ENCODE results near the gene SOX2. TPM values are rescaled to one million over a fixed set of nuclear protein-coding genes. Genes with fewer than 3 reads are reported as not detected.

Gene SOX2
- total RNA-seq, 2 donors from 2014 or later, result 3.7 TPM; not detected in 1

DNA sequence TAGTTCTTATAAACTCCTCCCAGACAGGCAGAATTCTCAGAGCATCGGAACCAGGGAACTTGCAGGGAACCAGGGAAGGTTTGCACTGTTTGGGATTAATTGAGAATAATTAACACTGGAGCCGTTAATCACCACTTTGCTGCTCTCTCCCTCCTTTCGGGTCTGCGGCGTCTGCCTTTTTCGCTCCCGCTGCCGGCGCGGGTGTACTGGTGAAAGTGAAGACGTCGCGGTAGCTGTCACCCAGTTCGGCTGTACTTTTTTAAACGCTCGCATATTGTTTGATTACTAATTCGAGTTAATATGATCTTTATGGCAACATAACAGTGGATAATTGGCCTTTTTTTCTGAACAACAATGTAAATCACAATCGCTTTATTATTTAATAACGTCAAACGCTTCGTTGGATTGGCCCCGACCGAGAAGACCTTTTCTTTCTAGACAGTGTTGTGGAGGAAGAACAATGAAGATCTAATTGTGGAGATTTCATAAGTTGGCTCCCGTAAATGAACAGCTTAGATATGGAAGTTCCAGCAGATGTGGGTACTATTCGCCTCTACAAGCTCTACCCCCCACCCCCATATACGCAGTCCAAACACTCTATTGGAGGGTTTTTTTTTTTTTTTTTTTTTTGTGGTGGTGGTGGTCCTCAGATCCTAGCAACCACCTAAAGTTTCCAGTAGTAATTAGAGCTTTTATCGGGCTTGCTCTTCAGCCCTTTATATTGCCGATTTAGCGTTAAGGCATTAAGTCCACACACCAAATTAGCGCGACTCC is 12.7 kb downstream of the SOX2 start:
- Mint-ChIP-seq H3K36me3 (ENCODE audit: low read depth) (peaks cover 33% of the 10 kb centered on the region), H3K27me3 (peaks cover 86% of the 10 kb centered on the region), H3K4me1 (no peaks in the 10 kb centered on the region), H3K27ac (no peak overlapping the region), H3K9me3 (peaks cover 12% of the 10 kb centered on the region), H3K4me3 (no peak overlapping the region)
- ATAC-seq (replicated peaks), result no peak

DNA sequence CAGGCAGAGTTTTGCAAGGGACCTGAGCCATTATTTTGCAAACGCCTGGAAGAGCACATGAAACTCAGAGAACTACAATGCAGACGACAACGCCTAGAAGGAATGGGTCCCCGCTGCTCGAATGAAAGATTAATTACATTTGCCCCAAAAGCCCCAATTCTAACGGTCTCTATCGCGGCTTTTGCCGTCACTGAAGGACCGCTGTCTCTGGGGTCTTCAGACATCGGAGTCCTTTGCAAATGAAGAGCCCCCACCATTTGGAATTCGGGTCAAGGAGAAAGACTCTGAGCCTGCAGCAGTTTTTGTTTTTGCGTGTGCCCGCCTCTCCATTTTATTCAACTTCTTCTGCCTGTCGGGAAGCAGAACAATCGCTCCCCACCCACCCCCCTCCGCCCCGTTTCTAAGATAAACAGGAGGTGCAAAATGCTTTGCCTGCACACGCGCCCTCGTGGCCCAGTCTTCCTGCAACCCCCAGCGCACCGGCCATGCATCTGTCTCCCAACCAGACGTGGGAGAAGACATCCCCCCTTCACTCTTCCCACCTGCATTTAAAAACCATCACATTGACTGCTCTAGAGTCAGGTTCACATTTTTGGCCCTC is 13.5 kb downstream of the SOX2 start:
- Mint-ChIP-seq H3K27ac (no peak overlapping the region), H3K27me3 (peaks cover 85% of the 10 kb centered on the region), H3K4me1 (no peaks in the 10 kb centered on the region), H3K36me3 (ENCODE audit: low read depth) (peaks cover 33% of the 10 kb centered on the region), H3K9me3 (peaks cover 12% of the 10 kb centered on the region), H3K4me3 (no peak overlapping the region)
- no peak for ATAC-seq (replicated peaks)

DNA sequence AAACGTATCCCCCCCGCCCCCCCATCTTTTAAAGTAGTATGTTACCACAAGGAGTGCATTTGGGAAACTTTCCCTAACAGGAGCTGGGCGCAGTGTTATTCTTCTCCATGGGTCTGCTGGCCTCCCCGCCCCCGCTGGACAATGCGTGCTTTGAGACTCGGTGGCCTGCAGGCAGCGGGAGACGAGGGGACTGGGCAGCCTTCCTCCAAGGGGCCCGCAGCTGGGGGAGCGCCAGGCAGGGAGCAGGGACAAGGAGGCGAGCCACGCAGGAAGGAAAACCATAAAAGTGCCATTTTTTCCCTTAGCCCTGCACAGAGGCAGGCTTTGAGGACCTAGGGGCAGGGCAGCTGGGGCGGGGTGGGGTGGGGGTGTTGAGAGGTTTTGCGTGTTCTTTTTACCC is 14.1 kb downstream of the SOX2 start:
- ATAC-seq (replicated peaks), result no peak
- Mint-ChIP-seq H3K27me3 (peaks cover 86% of the 10 kb centered on the region), H3K4me3 (no peak overlapping the region), H3K27ac (no peak overlapping the region), H3K9me3 (peaks cover 12% of the 10 kb centered on the region), H3K36me3 (ENCODE audit: low read depth) (peaks cover 33% of the 10 kb centered on the region), H3K4me1 (no peaks in the 10 kb centered on the region)

DNA sequence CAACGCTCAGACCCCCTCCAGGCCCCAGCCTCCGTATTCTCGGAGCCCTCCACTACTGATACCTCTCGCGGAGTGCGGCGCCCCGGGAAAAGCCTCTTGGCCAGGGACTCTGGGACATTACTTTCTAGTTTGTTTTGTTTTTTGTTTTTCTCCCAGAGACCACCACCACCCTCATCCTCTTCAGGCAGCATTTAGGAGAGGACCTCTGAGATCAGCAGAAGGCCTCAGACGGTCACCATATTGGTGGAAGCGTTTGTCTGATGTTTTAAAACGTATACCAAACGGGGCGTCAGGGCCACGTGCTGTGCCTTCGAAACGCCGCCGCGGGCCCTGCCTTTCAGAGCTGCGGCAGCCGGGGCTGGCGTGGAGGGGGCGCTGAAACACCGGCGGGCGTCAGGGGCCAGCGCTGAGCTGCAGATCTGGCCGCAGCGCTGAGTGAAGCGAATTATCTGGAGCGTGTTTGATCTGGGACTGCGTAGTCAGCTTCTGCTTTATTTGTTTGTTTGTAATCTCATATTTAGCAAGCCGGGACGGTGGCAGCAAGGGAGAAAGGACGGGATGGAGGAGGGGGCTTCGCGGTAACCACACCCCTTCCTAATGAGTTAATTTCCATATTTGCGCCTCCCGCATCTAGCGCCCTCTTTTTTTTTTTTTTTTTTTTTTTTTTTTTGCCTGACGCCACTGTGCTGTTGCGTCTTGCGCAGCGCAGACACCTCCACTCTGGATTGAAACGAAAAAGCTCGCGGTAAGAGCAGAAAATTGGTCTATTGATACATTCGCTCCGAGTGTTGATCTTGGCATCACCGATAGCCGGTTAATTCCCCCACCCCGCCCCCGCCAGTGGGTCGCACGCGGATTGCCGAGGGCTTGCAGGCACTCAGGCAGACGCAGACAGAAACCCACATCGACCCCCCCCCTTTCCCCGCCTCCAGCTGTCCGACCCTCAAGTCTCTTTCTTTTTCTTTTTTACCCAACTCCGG is 14.9 kb downstream of the SOX2 start:
- no peak overlapping the region for H3K27ac Mint-ChIP-seq
- peaks cover 33% of the 10 kb centered on the region for H3K36me3 Mint-ChIP-seq (ENCODE audit: low read depth)
- no peak for ATAC-seq (replicated peaks)
- no peaks in the 10 kb centered on the region for H3K4me1 Mint-ChIP-seq
- peak overlapping the region; percentile 28 for H3K4me3 Mint-ChIP-seq
- peaks cover 12% of the 10 kb centered on the region for H3K9me3 Mint-ChIP-seq
- peaks cover 84% of the 10 kb centered on the region for H3K27me3 Mint-ChIP-seq

DNA sequence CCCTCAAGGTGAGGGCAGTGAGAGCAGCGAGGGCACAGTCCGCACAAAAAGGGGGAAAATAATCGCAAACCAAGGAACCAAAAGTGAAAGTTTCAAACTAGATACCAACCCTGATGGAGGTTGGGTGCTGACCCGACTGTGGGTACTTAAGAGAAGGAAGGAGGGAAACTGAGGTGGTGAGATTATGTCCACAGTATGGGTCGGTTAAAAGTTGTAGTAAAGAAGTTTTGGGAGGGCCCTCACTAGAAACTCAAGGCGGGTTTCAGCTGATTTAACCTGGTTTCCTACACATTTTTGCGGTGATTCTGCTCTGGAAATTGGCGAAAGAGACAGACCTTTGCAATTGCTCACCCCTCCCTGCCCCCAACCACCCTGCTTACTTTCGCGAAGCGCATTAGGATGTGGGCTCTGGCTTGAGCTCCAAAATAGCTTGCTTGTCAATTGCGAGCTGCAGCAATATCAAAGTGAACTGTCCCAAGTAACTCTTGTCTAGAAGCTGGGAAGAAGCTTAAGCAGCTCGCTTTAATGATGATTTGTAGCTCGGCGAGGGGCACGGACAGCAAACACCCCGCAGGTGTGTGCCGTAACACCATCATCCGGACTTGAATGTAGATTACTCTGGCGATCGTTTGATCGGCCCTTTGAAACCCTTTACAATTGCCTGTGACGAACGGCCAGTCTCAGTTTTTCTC is 15.8 kb downstream of the SOX2 start:
- Mint-ChIP-seq H3K27me3 (peaks cover 80% of the 10 kb centered on the region), H3K4me1 (no peaks in the 10 kb centered on the region), H3K36me3 (ENCODE audit: low read depth) (peaks cover 33% of the 10 kb centered on the region), H3K9me3 (peaks cover 12% of the 10 kb centered on the region), H3K4me3 (peak overlapping the region; percentile 28), H3K27ac (no peak overlapping the region)
- no peak for ATAC-seq (replicated peaks)

DNA sequence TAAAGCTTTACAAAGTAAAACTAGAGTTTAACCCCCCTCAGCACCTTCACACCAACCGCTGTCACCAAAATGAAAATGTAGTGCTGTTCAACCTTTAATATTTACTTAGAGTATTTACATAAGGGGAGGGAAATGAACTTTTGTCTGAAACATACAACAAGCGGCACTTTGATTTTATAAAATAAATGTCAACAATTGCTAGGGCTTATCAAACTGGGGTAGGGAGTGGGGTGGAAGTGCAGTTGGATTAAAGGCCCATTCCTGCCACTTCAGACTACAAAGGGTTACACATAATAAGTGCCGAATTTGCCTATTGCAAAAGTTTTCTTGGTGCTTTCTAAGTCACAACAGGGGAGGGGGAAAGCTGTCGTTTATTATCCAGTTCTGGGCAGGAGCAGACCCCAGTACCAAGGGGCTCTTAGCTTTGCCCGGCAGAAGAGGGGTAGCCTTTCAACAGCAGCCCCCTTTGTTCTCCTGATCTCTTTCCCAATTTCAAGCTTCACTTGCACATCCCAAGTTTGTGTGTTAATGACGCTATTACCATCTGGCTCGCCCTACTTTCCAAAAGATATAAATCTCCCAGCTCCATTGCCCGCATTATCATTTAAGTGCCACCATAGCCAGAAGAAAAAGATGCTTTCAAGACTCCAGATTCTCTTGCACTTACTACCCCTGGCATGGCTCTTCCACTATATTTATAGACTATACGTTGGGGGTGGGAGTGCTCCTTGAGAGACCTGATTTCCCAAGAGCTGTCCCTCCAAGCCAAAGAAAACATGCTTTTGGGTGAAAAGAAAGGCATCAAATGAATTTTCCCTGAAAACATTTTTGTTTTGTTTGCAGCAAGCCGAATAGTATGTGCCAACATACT is 17.0 kb downstream of the SOX2 start:
- no peak overlapping the region for H3K4me3 Mint-ChIP-seq
- H3K27ac Mint-ChIP-seq, result no peak overlapping the region
- H3K27me3 Mint-ChIP-seq, result peaks cover 71% of the 10 kb centered on the region
- ATAC-seq (replicated peaks), result no peak
- no peaks in the 10 kb centered on the region for H3K4me1 Mint-ChIP-seq
- peaks cover 28% of the 10 kb centered on the region for H3K36me3 Mint-ChIP-seq (ENCODE audit: low read depth)
- H3K9me3 Mint-ChIP-seq, result peaks cover 7% of the 10 kb centered on the region

DNA sequence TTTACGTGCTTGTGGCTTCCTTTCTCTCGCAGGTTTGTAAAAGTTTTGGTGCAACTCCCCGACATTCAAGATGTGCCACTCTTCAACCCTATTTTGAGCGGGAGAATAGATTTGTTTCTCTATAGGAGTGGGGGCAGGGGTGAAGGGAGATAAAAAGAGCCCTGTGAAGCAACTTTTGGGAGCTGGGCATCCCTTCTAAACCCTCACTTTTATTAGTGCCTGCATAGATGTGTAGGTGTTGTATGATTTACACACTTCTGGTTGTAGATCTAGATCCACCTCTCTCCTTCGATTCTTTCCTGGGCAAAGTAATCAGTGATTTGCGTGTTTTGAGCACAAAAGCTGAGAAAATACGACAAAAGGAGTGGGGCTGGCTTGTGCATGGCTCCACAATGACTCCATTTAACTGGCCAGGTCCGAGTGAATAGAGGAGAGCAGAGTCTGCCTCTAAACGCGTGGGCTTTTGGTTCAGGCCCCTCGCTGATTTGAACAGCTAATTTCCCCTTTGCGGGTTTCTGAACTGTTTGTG is 17.7 kb downstream of the SOX2 start:
- Mint-ChIP-seq H3K27me3 (peaks cover 66% of the 10 kb centered on the region), H3K4me3 (no peak overlapping the region), H3K9me3 (peaks cover 1% of the 10 kb centered on the region), H3K27ac (no peak overlapping the region), H3K4me1 (no peaks in the 10 kb centered on the region), H3K36me3 (ENCODE audit: low read depth) (peaks cover 21% of the 10 kb centered on the region)
- ATAC-seq (replicated peaks), result no peak

DNA sequence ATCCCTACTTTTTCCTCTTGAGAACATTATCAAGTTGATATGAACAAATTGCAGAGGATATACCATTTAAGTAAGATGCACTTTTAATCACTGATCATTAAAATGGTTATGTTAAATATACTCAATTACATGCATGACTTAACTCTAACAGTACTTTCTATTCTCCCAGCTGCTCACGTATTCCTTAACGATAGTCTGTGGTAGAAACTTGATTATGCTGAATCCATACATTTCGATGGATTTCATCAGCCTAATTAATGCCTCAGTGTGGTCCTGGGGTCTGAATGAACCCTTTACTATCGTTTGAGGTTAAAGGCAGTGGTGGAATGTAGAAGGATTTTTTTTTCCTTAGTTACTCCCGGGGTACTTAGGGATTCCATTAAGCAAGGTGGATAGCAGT is 18.6 kb downstream of the SOX2 start:
- Mint-ChIP-seq H3K36me3 (ENCODE audit: low read depth) (peaks cover 11% of the 10 kb centered on the region), H3K9me3 (no peaks in the 10 kb centered on the region), H3K4me3 (no peak overlapping the region), H3K4me1 (no peaks in the 10 kb centered on the region), H3K27me3 (peaks cover 64% of the 10 kb centered on the region), H3K27ac (no peak overlapping the region)
- ATAC-seq (replicated peaks), result no peak

DNA sequence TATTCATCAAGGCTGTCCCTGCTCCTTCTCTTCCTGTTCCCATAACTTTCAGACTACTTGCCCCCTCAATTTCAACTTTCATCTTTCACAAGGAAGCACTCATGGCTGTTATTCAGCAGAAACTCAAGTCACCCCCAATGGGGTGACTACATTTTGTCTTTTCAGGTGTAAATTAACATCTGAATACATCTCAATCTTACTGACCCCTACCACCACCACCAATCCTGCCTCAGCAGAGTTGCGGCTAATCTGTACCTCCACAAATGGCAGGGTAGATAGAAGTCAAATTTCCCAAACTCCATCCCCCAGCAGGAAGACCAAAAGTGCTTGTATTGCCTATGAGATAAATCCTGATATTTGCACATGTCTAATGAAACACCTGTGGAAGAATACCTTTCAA is 19.2 kb downstream of the SOX2 start:
- no peak for ATAC-seq (replicated peaks)
- no peak overlapping the region for H3K27ac Mint-ChIP-seq
- H3K36me3 Mint-ChIP-seq (ENCODE audit: low read depth), result peaks cover 8% of the 10 kb centered on the region
- H3K27me3 Mint-ChIP-seq, result peaks cover 63% of the 10 kb centered on the region
- H3K9me3 Mint-ChIP-seq, result no peaks in the 10 kb centered on the region
- H3K4me1 Mint-ChIP-seq, result no peaks in the 10 kb centered on the region
- no peak overlapping the region for H3K4me3 Mint-ChIP-seq

DNA sequence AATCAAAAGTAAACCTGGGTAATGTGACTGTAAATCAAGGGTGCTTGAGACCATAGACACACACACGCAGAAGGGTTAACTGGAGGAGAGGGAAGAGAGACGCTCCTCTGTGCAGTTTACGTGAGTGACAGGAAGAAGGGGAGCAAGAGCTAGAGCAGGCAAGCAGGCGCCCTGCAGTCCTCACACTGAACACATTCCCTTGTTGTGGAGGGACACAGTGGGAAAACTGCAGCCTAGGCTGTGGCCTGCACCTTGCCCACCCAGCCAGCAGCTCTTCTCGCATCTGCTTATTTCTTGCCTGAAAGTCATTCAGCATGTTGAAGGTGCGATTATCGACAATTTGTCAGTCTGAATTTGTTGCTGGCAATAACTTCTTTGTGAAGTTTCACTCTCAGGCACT is 24.2 kb downstream of the SOX2 start:
- Mint-ChIP-seq H3K4me1 (no peaks in the 10 kb centered on the region), H3K27ac (no peak overlapping the region), H3K36me3 (ENCODE audit: low read depth) (no peaks in the 10 kb centered on the region), H3K27me3 (peaks cover 23% of the 10 kb centered on the region), H3K4me3 (no peak overlapping the region), H3K9me3 (no peaks in the 10 kb centered on the region)
- no peak for ATAC-seq (replicated peaks)

DNA sequence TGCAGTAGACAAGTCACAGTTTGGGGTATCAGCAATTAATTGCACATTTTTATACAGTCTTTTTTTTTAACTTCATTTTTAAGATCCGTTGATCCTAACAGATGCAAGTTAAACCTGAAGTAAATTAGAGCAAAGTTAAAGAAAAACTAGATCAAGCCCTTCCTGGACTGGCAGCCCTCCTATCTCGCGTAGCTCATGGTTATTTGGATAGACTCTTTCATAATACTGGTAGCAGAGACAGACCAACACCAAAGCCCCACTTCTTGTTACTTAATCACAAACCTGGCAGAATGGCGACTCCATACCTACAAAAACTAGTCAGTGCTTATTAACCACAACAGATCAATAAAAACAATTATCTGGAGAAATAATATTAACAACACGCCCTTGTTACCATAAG is 26.8 kb downstream of the SOX2 start:
- H3K27me3 Mint-ChIP-seq, result peaks cover 15% of the 10 kb centered on the region
- no peaks in the 10 kb centered on the region for H3K9me3 Mint-ChIP-seq
- H3K4me3 Mint-ChIP-seq, result no peak overlapping the region
- no peaks in the 10 kb centered on the region for H3K4me1 Mint-ChIP-seq
- ATAC-seq (replicated peaks), result no peak
- H3K27ac Mint-ChIP-seq, result no peak overlapping the region
- H3K36me3 Mint-ChIP-seq (ENCODE audit: low read depth), result no peaks in the 10 kb centered on the region

DNA sequence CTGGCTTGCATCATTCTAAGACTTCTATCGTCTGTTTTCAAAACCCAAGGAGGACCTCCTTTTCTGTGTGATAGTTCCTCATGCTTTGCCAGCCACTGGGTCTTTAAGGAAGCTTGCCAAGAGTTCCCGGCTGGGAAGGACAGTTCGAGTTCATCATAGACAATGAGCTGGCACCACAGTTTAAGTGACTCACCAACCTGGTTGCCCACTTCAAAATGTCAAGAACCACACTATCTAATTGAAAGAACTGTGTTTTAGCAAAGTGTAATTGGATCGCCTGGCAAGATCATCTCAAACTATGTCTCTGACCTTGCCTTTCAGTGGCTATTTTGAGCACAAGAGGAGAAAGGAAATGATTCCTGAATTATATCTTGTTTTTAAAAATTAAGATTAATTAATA is 27.9 kb downstream of the SOX2 start:
- H3K9me3 Mint-ChIP-seq, result no peaks in the 10 kb centered on the region
- H3K27me3 Mint-ChIP-seq, result peaks cover 11% of the 10 kb centered on the region
- H3K4me1 Mint-ChIP-seq, result no peaks in the 10 kb centered on the region
- no peak for ATAC-seq (replicated peaks)
- H3K36me3 Mint-ChIP-seq (ENCODE audit: low read depth), result no peaks in the 10 kb centered on the region
- no peak overlapping the region for H3K27ac Mint-ChIP-seq
- no peak overlapping the region for H3K4me3 Mint-ChIP-seq

DNA sequence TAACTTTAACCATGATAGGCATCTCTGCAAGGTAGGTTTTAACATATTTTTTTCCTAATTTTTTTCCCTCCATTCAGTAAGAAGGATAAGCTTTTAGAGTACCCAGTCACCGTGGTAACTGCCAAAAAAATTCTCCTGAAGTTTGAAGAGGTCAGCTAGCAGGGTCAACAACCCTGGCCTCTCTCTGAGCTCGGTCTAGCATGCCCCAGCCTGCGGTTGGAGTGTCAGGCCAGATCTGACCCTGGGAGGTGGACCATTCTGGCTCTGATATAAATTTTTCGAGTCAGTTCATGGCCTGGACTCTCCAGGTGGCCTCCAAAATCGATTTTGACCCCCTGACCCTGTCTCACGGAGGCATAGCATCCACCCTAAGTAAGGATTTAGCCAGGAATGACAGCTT is 29.7 kb downstream of the SOX2 start:
- Mint-ChIP-seq H3K4me1 (no peaks in the 10 kb centered on the region), H3K4me3 (no peak overlapping the region), H3K9me3 (no peaks in the 10 kb centered on the region), H3K27me3 (peaks cover 10% of the 10 kb centered on the region), H3K27ac (no peak overlapping the region), H3K36me3 (ENCODE audit: low read depth) (no peaks in the 10 kb centered on the region)
- no peak for ATAC-seq (replicated peaks)
